ENCODE results near the gene PNP. TPM values are rescaled to one million over a fixed set of nuclear protein-coding genes. Genes with fewer than 3 reads are reported as not detected.
A peak's percentile ranks its signal among the peaks of the same experiment; 100 is the strongest.

The PNP gene
- total and polyA plus RNA-seq, 2 of the 8 experiments (the other 6 are each of a cell fraction or from before 2014, with no cell fraction given), result 108 to 130 TPM

DNA sequence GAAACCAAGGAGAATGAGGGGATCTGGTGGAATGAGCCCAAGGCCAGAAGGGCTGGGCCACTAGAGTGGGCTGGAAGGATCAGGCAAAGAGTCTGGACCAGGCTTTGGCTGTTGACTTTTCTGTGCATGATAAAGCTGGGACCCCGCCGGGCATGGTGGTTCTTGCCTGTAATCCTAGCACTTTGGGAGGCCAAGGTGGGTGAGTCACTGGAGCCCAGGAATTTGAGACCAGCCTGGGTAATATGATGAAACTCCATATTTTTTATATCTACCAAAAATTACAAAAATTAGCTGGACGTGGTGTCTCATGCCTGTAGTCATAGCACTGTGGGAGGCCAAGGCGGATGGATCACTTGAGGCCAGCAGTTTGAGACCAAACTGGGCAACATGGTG, 32.8 kb upstream of the PNP start:
- Histone ChIP-seq H4K91ac (replicated peaks; ENCODE audit: insufficient read length, low read length) (no peak overlapping the region), H3K23ac (ENCODE audit: insufficient read length) (no peak overlapping the region), H3K23me2 (ENCODE audit: low read depth, low read length) (no peaks in the 10 kb centered on the region), H4K5ac (ENCODE audit: insufficient read length, low read depth, low read length) (no peak overlapping the region), H3K27ac (ENCODE audit: low read depth, low read length) (no peak overlapping the region), H2AK5ac (ENCODE audit: low read depth, low read length) (no peak overlapping the region), H2BK12ac (ENCODE audit: low read depth, low read length) (no peak overlapping the region), H3K79me2 (ENCODE audit: control insufficient read depth in 1 of 2, insufficient read depth in 2 of 2, low read length in 2 of 2) (no peaks in the 10 kb centered on the region), H3K36me3 (ENCODE audit: control insufficient read depth in 2 of 4, insufficient read depth in 4 of 4, low read length in 3 of 4) (no peaks in the 10 kb centered on the region), H3K4me2 (ENCODE audit: insufficient read depth in 1 of 2, low read depth in 2 of 2, low read length in 2 of 2) (no peak overlapping the region; a peak in 1 of 4 replicates), H2BK120ac (replicated peaks; ENCODE audit: low read depth, low read length) (no peak overlapping the region), H2BK20ac (ENCODE audit: low read length) (no peak overlapping the region), H2AFZ (ENCODE audit: low read length) (no peak overlapping the region), H3K18ac (ENCODE audit: extremely low read depth, low read length) (no peak overlapping the region), H3K27me3 (replicated peaks in 1 of 4; ENCODE audit: control insufficient read depth in 3 of 4, extremely low read depth in 1 of 4, insufficient read depth in 3 of 4, low read length in 3 of 4) (peaks cover 0 to 20% (median 14%) of the 10 kb centered on the region in 4 experiments; a peak in 5 of 7 replicates), H3K9me3 (ENCODE audit: insufficient read depth in 2 of 2, low read depth in 1 of 2, low read length in 1 of 2) (no peaks in the 10 kb centered on the region), H3K4me1 (replicated peaks in 1 of 4; ENCODE audit: control insufficient read depth in 3 of 4, insufficient read depth in 4 of 4, low read length in 3 of 4) (peaks cover 4 to 10% (median 9%) of the 10 kb centered on the region in 4 experiments; a peak in 6 of 7 replicates), H4K8ac (ENCODE audit: extremely low read depth, insufficient read depth, low read length) (no peak overlapping the region), H3K4me3 (ENCODE audit: extremely low read depth in 1 of 4, insufficient read depth in 2 of 4, low read depth in 3 of 4, low read length in 4 of 4) (no peak overlapping the region), H3K9ac (replicated peaks in 1 of 4; ENCODE audit: extremely low read depth in 1 of 4, low read depth in 3 of 4, low read length in 3 of 4) (no peak overlapping the region), H4K20me1 (replicated peaks in 1 of 2; ENCODE audit: control insufficient read depth in 1 of 2, insufficient read depth in 2 of 2, low read length in 2 of 2) (no peaks in the 10 kb centered on the region), H3K79me1 (ENCODE audit: low read depth, low read length) (no peaks in the 10 kb centered on the region), H3K14ac (ENCODE audit: insufficient read length) (no peak overlapping the region), H3K4ac (replicated peaks; ENCODE audit: insufficient read length, low read depth, low read length) (peak overlapping the region; percentile 69), H2BK5ac (ENCODE audit: low read depth, low read length) (no peak overlapping the region), H3K56ac (replicated peaks; ENCODE audit: insufficient read length, low read depth, low read length) (no peak overlapping the region), H2BK15ac (ENCODE audit: low read length) (no peak overlapping the region)
- no peak for FAIRE-seq
- no peak for DNase-seq (ENCODE audit: low read depth in 1 of 2, low spot score in 2 of 2)
- ChIA-PET CTCF (ENCODE audit: partially characterized antibody) (interaction anchor here (0.5 to 3.2 kb wide), 4 partner anchors 19 to 37 kb away, joined by 3 to 17 read pairs (median 4); no protein-coding TSS in a partner anchor), POLR2A (ENCODE audit: partially characterized antibody) (interaction anchor here (0.8 to 6.0 kb wide), 4 partner anchors 11 to 33 kb away, joined by 3 to 54 read pairs (median 20); partner anchors contain the start of genes APEX1, OSGEP and PNP)
- TF ChIP-seq GABPA (IDR thresholded peaks at IDR 0.05; ENCODE audit: borderline replicate concordance, insufficient read depth, low read length) (no peak), EP300 (IDR thresholded peaks at IDR 0.05; ENCODE audit: borderline replicate concordance in 1 of 2, low read depth in 2 of 2, low read length in 2 of 2) (no peak), POLR2AphosphoS5 (IDR thresholded peaks at IDR 0.05; ENCODE audit: low read depth, low read length) (no peak), SP1 (IDR thresholded peaks at IDR 0.05; ENCODE audit: low read depth, low read length) (peak; percentile 22; the same call in 1 of the 2 replicates)
- 90% methylated on average over 4 of the region's 4 CpGs; no CpG with 5 or more reads in 1 of the 2 experiments for WGBS, 2 experiments (ENCODE audit: extremely low coverage in 1 of 2, insufficient coverage in 1 of 2, insufficient read length in 1 of 2, insufficient replicate concordance in 2 of 2, low coverage in 1 of 2, low lambda C conversion rate in 2 of 2, missing lambda C conversion rate in 1 of 2)
